HG03575 (cell line): ENCODE measurements around the gene SPTLC3.

Experiments used
- ATAC-seq: cut with Tn5 transposase; IDR thresholded peaks from one replicate; pipeline ENCODE4 v1.9.1; 2021; ENCODE audit not compliant: unreplicated experiment, insufficient number of reproducible peaks, low FRiP score; ENCODE audit errors: extremely low read depth

SPTLC3 gene

GRCh38 chr20:13212750-13213149, 204.0 kb downstream of the SPTLC3 start:
- ATAC-seq, result no peak

- ATAC-seq, result no peak
These were observed 204.6 kb downstream of the SPTLC3 start for GRCh38 chr20:13213335-13213734.

GRCh38 chr20:13216533-13216932, 207.8 kb downstream of the SPTLC3 start:
- ATAC-seq, result no peak
